ENCODE results near the gene SNAP29. TPM values are rescaled to one million over a fixed set of nuclear protein-coding genes. Genes with fewer than 3 reads are reported as not detected.
"Not testable (repeated sequence)": the region's sequence is repeated elsewhere in the genome, so short reads cannot be mapped to it uniquely, and the experiment has no call there.

Gene SNAP29
- total RNA-seq, 1 donor from 2014 or later = 18.3 TPM

DNA sequence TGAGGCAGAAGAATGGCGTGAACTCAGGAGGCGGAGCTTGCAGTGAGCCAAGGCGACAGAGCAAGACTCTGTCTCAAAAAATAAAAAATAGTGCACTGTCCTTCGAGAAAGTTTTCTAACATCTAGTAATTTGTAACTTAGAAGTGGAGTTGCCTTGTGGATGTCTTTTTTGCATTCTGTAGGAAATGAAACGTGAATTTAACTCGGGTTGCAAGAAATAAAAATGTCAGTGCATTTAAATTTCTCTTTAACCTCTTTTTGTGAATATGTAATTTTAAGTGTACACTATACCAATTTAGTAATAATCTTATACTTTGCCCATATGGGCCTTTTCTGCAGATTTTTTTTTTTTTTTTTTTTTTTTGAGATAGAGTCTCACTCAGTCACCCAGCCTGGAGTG lies 32.2 kb downstream of the SNAP29 start:
- Histone ChIP-seq H3K4me3 (ENCODE audit: low read depth, low read length) (no peak overlapping the region), H3K27me3 (ENCODE audit: control insufficient read depth, insufficient read depth, low read length) (no peaks in the 10 kb centered on the region), H3K36me3 (ENCODE audit: control insufficient read depth, insufficient read depth, low read length) (no peaks in the 10 kb centered on the region)
- DNase-seq (ENCODE audit: low read depth) = no peak
- TF ChIP-seq, protein P1, sequence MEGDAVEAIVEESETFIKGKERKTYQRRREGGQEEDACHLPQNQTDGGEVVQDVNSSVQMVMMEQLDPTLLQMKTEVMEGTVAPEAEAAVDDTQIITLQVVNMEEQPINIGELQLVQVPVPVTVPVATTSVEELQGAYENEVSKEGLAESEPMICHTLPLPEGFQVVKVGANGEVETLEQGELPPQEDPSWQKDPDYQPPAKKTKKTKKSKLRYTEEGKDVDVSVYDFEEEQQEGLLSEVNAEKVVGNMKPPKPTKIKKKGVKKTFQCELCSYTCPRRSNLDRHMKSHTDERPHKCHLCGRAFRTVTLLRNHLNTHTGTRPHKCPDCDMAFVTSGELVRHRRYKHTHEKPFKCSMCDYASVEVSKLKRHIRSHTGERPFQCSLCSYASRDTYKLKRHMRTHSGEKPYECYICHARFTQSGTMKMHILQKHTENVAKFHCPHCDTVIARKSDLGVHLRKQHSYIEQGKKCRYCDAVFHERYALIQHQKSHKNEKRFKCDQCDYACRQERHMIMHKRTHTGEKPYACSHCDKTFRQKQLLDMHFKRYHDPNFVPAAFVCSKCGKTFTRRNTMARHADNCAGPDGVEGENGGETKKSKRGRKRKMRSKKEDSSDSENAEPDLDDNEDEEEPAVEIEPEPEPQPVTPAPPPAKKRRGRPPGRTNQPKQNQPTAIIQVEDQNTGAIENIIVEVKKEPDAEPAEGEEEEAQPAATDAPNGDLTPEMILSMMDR (IDR thresholded peaks at IDR 0.05; ENCODE audit: insufficient read depth, low read length, poor library complexity, severe bottlenecking) = no peak

DNA sequence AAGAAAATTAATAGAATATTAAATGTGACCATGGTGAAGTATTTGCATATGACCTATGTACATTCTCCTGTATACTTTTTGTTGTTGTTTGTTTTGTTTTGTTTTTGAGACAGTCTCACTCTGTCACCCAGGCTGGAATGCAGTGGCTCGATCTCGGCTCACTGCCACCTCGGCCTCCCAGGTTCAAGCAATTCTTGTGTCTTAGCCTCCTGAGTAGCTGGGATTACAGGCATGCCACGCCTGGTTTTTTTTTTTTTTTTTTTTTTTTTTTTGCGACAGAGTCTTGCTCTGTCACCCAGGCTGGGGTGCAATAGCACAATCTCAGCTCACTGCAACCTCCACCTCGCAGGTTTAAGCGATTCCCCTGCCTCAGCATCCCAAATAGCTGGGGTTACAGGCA lies 38.9 kb downstream of the SNAP29 start:
- not testable (repeated sequence) for H3K4me3 ChIP-seq (ENCODE audit: low read depth, low read length); H3K27me3 ChIP-seq (ENCODE audit: control insufficient read depth, insufficient read depth, low read length); H3K36me3 ChIP-seq (ENCODE audit: control insufficient read depth, insufficient read depth, low read length); DNase-seq (ENCODE audit: low read depth)

DNA sequence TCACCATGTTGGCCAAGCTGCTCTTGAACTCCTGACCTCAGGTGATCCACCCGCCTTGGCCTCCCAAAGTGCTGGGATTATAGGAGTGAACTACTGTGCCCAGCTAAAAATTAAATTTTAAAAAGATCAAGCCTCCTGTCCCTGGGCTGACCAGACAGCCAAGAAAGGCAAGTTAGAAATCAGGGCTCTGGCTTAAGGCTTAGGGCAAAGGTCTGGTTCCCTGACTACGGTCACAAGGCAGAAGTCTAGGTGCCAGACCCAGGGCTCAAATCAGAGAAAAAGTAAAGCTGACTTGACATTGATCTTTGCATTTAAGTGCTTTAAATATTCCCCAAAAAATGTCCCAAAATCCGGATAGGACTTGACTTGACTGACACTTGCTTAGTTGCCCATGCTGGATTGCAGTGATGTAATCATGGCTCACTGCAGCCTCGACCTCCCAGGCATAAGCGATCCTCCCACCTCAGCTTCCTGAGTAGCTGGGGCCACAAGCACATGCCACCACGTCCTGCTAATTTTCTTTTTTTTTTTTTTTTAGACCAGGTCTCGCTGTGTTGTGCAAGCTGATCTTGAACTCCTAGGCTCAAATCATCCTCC lies 41.1 kb downstream of the SNAP29 start:
- Histone ChIP-seq H3K27me3 (ENCODE audit: control insufficient read depth, insufficient read depth, low read length) (no peaks in the 10 kb centered on the region), H3K4me3 (ENCODE audit: low read depth, low read length) (no peak overlapping the region), H3K36me3 (ENCODE audit: control insufficient read depth, insufficient read depth, low read length) (no peaks in the 10 kb centered on the region)
- no peak for DNase-seq (ENCODE audit: low read depth)
- TF ChIP-seq, protein P1 (IDR thresholded peaks at IDR 0.05; ENCODE audit: insufficient read depth, low read length, poor library complexity, severe bottlenecking) = no peak

DNA sequence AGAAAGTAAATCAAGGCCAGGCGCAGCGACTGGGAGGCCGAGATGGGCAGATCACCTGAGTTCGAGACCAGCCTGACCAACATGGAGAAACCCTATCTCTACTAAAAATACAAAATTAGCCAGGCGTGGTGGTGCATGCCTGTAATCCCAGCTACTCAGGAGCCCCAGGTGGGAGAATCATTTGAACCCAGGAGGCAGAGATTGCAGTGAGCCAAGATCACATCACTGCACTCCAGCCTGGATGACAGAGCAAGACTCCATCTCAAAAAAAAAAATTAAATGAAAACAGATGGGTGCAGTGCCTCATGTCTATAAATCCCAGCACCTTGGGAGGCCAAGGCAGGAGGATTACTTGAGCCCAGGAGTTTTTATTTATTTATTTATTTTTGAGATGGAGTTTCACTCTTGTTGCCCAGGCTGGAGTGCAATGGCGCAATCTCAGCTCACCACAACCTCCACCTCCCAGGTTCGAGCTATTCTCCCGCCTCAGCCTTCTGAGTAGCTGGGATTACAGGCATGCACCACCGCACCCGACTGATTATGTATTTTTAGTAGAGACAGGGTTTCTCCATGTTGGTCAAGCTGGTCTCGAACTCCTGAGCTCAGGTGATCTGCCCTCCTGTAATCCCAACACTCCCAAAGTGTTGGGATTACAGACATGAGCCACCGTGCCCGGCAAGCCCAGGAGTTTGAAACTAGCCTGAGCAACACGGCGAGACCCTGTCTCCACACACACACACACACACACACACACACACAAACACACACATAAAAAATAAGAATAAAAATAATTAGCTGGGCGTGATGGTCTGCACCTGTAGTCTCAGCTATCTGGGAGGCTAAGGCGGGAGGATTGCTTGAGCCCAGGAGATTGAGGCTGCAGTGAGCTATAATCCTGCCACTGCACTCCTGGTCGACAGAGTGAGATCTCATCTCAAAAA lies 42.6 kb downstream of the SNAP29 start:
- not testable (repeated sequence) for H3K4me3 ChIP-seq (ENCODE audit: low read depth, low read length); DNase-seq (ENCODE audit: low read depth); H3K27me3 ChIP-seq (ENCODE audit: control insufficient read depth, insufficient read depth, low read length)

DNA sequence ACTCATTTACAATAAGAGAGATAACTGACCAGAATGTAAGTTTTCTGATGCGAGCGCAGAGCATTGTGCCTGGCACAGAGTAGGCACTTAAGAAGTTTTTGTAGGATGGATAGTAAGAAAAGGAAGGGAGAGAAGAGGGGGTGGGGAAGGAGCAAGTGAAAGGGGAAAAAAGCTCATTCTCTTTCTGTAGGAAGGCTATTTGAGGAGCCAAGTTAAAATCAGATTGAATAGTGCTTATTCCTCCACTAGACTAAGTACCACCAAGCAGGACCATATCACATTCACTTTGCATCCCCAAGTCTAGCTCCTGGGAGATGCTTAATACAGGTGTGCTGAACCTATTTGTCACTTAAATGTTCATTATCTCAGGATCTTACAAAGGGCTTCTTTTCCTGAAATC lies 44.3 kb downstream of the SNAP29 start:
- TF ChIP-seq, protein P1 (IDR thresholded peaks at IDR 0.05; ENCODE audit: insufficient read depth, low read length, poor library complexity, severe bottlenecking) = no peak

More for the DNA sequence above, 42.6 kb downstream of the SNAP29 start:
- H3K36me3 ChIP-seq (ENCODE audit: control insufficient read depth, insufficient read depth, low read length) = not testable (repeated sequence)

DNA sequence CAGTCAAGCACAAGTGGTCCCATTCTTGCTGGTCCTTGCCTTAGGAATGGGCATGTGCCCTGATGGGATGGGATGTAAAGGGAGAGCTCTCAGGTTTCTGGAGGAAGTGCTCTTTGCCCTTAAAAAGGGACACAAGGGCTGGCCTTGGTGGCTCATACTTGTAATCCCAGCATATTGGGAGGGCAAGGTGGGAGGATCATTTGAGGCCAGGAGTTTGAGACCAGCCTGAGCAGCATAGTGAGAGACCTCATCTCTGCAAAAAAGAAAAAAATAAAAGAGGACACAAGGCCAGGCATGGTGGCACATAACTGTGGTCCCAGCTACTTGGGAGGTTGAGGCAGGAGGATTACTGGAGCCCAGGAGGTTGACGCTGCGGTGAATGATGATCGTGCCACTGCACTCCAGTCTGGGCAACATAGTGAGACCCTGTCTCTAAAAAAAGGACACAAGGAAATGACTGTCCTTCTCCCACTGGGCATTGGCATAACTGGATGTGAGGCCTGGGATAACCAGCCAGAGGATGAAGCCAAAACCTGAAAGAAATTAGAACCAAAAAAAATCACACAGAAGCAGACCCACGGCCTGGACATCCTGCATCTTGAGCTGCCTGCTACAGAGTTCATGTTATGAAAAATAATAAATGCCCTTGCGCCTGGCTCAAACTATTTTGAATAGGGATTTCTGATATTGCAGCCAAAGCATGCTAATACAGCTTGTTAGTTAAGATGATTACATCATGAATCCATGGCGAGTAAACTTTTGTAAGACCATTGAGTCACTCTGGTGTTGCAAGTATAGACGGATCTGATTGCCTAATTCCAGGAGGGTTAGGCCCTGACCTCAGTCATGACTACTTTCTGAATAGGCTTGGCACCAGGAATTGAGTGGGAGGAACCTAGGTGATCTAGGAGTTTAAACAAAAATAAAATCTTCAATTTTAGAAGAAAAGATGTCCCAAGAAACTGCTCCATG lies 45.5 kb downstream of the SNAP29 start:
- TF ChIP-seq, protein P1 (IDR thresholded peaks at IDR 0.05; ENCODE audit: insufficient read depth, low read length, poor library complexity, severe bottlenecking) = no peak
- Histone ChIP-seq H3K36me3 (ENCODE audit: control insufficient read depth, insufficient read depth, low read length) (no peaks in the 10 kb centered on the region), H3K4me3 (ENCODE audit: low read depth, low read length) (no peak overlapping the region), H3K27me3 (ENCODE audit: control insufficient read depth, insufficient read depth, low read length) (no peaks in the 10 kb centered on the region)
- peak; percentile 84 for DNase-seq (ENCODE audit: low read depth)

More for the DNA sequence above, 44.3 kb downstream of the SNAP29 start:
- no peak for DNase-seq (ENCODE audit: low read depth)
- Histone ChIP-seq H3K27me3 (ENCODE audit: control insufficient read depth, insufficient read depth, low read length) (no peaks in the 10 kb centered on the region), H3K36me3 (ENCODE audit: control insufficient read depth, insufficient read depth, low read length) (no peaks in the 10 kb centered on the region), H3K4me3 (ENCODE audit: low read depth, low read length) (no peak overlapping the region)
